ENCODE data around the gene PITPNC1. TPM values are rescaled to one million over a fixed set of nuclear protein-coding genes. Genes with fewer than 3 reads are reported as not detected.

Gene PITPNC1
- total RNA-seq, 1 experiment from 2014 or later, result 40.1 TPM

DNA sequence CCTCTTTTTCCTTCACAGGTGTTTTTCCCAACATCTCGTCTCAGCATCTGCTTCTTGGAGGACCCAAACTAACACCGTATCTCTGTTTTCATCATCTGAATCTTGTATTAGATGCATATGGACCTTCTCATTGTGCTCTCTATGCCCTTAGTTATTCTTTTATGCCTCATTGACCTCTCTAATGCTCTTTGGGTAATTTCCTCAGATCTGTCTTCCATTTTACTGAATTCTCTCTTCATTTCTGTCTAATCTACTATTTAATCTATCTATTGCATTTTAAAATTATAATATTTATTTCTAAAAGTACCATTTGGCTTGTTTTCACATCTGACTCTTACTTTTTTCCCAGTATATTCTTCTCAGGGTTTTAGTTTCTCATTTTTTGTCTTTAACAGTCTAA, 81.1 kb downstream of the PITPNC1 start:
- TF ChIP-seq, protein P1, sequence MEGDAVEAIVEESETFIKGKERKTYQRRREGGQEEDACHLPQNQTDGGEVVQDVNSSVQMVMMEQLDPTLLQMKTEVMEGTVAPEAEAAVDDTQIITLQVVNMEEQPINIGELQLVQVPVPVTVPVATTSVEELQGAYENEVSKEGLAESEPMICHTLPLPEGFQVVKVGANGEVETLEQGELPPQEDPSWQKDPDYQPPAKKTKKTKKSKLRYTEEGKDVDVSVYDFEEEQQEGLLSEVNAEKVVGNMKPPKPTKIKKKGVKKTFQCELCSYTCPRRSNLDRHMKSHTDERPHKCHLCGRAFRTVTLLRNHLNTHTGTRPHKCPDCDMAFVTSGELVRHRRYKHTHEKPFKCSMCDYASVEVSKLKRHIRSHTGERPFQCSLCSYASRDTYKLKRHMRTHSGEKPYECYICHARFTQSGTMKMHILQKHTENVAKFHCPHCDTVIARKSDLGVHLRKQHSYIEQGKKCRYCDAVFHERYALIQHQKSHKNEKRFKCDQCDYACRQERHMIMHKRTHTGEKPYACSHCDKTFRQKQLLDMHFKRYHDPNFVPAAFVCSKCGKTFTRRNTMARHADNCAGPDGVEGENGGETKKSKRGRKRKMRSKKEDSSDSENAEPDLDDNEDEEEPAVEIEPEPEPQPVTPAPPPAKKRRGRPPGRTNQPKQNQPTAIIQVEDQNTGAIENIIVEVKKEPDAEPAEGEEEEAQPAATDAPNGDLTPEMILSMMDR (IDR thresholded peaks at IDR 0.05; ENCODE audit: unreplicated experiment), result no peak
- DNase-seq (ENCODE audit: unreplicated experiment), result no peak
- ChIA-PET CTCF (interaction anchor here (0.6 kb wide), 1 partner anchor 89 kb away, joined by 3 read pairs; no protein-coding TSS in a partner anchor), POLR2A (no interaction called here)
- H3K9me3 Mint-ChIP-seq (ENCODE audit: unreplicated experiment), result peaks cover 10% of the 10 kb centered on the region
- no peaks in the 10 kb centered on the region for H3K4me1 Mint-ChIP-seq (ENCODE audit: insufficient read depth, unreplicated experiment)
- peak overlapping the region; percentile 10 for H3K27ac Mint-ChIP-seq (ENCODE audit: low read depth, unreplicated experiment)
- no peaks in the 10 kb centered on the region for H3K27me3 Mint-ChIP-seq (ENCODE audit: insufficient read depth, unreplicated experiment)
- intact Hi-C loops (cut with micrococcal nuclease), result no loop called here
- H3K36me3 Mint-ChIP-seq (ENCODE audit: insufficient read depth, unreplicated experiment), result peaks cover 5% of the 10 kb centered on the region
- H3K4me3 Mint-ChIP-seq (ENCODE audit: unreplicated experiment), result no peak overlapping the region
- no TSS peak for BruUV-seq (replicated peaks)

DNA sequence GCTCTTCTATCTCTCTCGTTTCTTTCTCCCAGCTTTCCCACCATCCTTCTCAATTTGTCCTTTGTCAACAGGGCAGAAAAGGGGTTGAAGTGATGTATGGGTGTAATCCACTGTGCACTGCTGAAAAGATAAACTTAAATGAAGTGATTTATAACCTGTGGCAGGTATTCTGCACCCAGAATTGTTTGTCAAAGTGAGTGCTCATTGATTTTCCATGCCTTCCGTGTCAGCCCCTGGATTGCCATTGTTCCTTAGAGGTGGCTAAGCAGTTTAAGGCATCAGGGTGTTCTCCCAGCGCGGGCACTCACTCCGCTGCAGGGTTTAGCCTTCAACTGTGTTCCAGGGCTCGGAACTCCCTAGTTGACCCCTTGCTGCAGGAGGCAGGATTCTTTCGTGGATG, 82.9 kb downstream of the PITPNC1 start:
- H3K9me3 Mint-ChIP-seq (ENCODE audit: unreplicated experiment), result peaks cover 10% of the 10 kb centered on the region
- CTCF ChIA-PET, result interaction anchor here (0.5 to 1.7 kb wide), 2 partner anchors 15 to 21 kb away, joined by 3 to 9 read pairs; no protein-coding TSS in a partner anchor
- no TSS peak for BruUV-seq (replicated peaks)
- no peaks in the 10 kb centered on the region for H3K4me1 Mint-ChIP-seq (ENCODE audit: insufficient read depth, unreplicated experiment)
- DNase-seq (ENCODE audit: unreplicated experiment), result no peak
- peaks cover 5% of the 10 kb centered on the region for H3K36me3 Mint-ChIP-seq (ENCODE audit: insufficient read depth, unreplicated experiment)
- POLR2A ChIA-PET, result interaction anchor here (0.6 kb wide), 1 partner anchor 65 kb away, joined by 4 read pairs; no protein-coding TSS in a partner anchor
- H3K27ac Mint-ChIP-seq (ENCODE audit: low read depth, unreplicated experiment), result no peak overlapping the region
- intact Hi-C loops (cut with micrococcal nuclease), result no loop called here
- H3K27me3 Mint-ChIP-seq (ENCODE audit: insufficient read depth, unreplicated experiment), result no peaks in the 10 kb centered on the region
- TF ChIP-seq, protein P1 (IDR thresholded peaks at IDR 0.05; ENCODE audit: unreplicated experiment), result no peak
- no peak overlapping the region for H3K4me3 Mint-ChIP-seq (ENCODE audit: unreplicated experiment)

DNA sequence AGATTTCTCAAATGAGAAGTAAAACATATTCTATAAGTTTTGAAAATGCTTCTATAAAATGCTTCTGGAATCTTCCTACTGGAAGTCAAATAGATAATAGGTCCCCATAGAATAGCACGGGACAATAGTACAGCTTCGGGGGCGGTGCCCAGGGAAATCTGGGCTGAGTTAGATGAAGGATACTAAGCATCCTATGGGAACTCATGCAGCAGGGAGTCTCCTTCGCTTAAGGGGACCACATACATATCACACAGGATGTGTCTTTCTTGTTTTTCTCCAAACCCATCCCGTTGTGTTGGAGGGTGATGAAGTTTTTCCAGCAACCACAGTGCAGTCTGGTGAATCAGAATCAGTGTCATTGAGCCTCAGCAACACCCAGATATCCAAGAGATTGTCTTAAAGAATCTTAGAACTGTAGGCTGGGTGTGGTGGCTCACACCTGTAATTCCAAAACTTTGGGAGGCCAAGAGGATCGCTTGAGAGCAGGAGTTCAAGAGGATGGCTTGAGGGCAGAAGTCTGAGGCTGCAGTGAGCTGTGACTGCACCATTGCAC, 84.2 kb downstream of the PITPNC1 start:
- ChIA-PET CTCF (interaction anchor here (1.2 kb wide), 1 partner anchor 14 kb away, joined by 3 read pairs; no protein-coding TSS in a partner anchor), POLR2A (no interaction called here)
- TF ChIP-seq, protein P1 (IDR thresholded peaks at IDR 0.05; ENCODE audit: unreplicated experiment), result no peak
- BruUV-seq (replicated peaks), result no TSS peak
- Mint-ChIP-seq H3K36me3 (ENCODE audit: insufficient read depth, unreplicated experiment) (peaks cover 5% of the 10 kb centered on the region), H3K4me1 (ENCODE audit: insufficient read depth, unreplicated experiment) (no peaks in the 10 kb centered on the region), H3K4me3 (ENCODE audit: unreplicated experiment) (no peak overlapping the region), H3K27me3 (ENCODE audit: insufficient read depth, unreplicated experiment) (no peaks in the 10 kb centered on the region), H3K27ac (ENCODE audit: low read depth, unreplicated experiment) (no peak overlapping the region), H3K9me3 (ENCODE audit: unreplicated experiment) (peaks cover 10% of the 10 kb centered on the region)
- intact Hi-C loops (cut with micrococcal nuclease), result no loop called here
- DNase-seq (ENCODE audit: unreplicated experiment), result no peak

DNA sequence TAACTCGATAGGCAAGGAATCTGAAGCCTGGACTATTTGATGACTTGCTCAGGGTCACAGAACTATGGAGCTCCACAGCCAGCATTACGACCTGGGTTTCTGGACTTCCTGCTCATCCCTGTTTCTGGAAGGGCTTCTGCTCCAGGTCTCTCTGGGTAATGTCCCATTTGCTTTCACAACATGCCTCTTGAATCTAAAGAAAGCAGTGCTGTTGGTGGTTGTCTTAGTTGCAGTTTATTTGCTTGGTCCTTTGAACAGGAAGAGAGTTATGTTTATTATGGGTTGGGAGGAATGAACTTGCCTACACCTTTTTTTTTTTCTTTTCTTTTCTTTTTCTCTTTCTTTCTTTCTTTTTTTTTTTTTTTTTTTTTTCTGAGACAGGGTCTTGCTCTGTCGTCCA, 84.8 kb downstream of the PITPNC1 start:
- Mint-ChIP-seq H3K9me3 (ENCODE audit: unreplicated experiment) (peaks cover 10% of the 10 kb centered on the region), H3K4me1 (ENCODE audit: insufficient read depth, unreplicated experiment) (no peaks in the 10 kb centered on the region), H3K36me3 (ENCODE audit: insufficient read depth, unreplicated experiment) (peaks cover 5% of the 10 kb centered on the region), H3K27ac (ENCODE audit: low read depth, unreplicated experiment) (no peak overlapping the region), H3K27me3 (ENCODE audit: insufficient read depth, unreplicated experiment) (no peaks in the 10 kb centered on the region), H3K4me3 (ENCODE audit: unreplicated experiment) (no peak overlapping the region)
- BruUV-seq (replicated peaks), result no TSS peak
- intact Hi-C loops (cut with micrococcal nuclease), result no loop called here
- DNase-seq (ENCODE audit: unreplicated experiment), result no peak
- CTCF ChIA-PET, result interaction anchor here (1.2 to 1.7 kb wide), 2 partner anchors 13 to 83 kb away, joined by 3 to 5 read pairs; no protein-coding TSS in a partner anchor
- POLR2A ChIA-PET, result no interaction called here
- TF ChIP-seq, protein P1 (IDR thresholded peaks at IDR 0.05; ENCODE audit: unreplicated experiment), result no peak

Data from MCF 10A (cell line).